ENCODE data around the gene ASCC1.

DNA sequence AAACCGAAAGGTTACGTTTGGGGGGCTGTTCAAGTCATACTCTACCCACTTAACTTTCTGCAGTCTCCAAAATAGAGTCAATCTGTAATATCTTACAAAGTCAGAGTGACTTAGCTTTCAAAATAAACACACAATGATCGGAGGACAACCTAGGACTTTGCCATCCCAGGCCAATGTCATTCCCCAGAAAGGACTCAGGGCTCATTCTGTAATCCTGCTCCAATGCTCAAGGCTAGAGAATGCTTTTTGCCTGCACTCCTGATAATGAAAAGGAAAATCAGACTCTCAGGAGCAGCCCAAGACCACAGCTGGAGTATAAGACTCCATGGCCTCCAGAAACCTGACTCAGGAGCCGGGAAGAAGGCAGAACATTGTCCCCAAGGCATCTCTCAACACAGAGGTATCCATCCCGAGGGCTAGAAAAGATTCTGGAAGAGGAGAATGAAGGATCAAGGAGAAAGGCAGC, 28.5 kb upstream of the ASCC1 start:
- TF ChIP-seq, protein P1, sequence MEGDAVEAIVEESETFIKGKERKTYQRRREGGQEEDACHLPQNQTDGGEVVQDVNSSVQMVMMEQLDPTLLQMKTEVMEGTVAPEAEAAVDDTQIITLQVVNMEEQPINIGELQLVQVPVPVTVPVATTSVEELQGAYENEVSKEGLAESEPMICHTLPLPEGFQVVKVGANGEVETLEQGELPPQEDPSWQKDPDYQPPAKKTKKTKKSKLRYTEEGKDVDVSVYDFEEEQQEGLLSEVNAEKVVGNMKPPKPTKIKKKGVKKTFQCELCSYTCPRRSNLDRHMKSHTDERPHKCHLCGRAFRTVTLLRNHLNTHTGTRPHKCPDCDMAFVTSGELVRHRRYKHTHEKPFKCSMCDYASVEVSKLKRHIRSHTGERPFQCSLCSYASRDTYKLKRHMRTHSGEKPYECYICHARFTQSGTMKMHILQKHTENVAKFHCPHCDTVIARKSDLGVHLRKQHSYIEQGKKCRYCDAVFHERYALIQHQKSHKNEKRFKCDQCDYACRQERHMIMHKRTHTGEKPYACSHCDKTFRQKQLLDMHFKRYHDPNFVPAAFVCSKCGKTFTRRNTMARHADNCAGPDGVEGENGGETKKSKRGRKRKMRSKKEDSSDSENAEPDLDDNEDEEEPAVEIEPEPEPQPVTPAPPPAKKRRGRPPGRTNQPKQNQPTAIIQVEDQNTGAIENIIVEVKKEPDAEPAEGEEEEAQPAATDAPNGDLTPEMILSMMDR (IDR thresholded peaks at IDR 0.05; ENCODE audit: insufficient read depth, low read length, poor library complexity, severe bottlenecking): no peak
- no peak for TF ChIP-seq EZH2phosphoT487 (conservative IDR thresholded peaks at IDR 0.05; ENCODE audit: low read length)

Data from SU-DHL-6 (cell line).